HG03469 (cell line): ENCODE measurements around the gene PRICKLE1.
"Not testable (repeated sequence)": the region's sequence is repeated elsewhere in the genome, so short reads cannot be mapped to it uniquely, and the experiment has no call there.

ENCODE experiments used
- ATAC-seq: cut with Tn5 transposase; IDR thresholded peaks from one replicate; pipeline ENCODE4 v1.9.1; 2021; ENCODE audit warnings: mild to moderate bottlenecking, moderate library complexity, moderate number of reproducible peaks; ENCODE audit not compliant: unreplicated experiment

Gene PRICKLE1

DNA sequence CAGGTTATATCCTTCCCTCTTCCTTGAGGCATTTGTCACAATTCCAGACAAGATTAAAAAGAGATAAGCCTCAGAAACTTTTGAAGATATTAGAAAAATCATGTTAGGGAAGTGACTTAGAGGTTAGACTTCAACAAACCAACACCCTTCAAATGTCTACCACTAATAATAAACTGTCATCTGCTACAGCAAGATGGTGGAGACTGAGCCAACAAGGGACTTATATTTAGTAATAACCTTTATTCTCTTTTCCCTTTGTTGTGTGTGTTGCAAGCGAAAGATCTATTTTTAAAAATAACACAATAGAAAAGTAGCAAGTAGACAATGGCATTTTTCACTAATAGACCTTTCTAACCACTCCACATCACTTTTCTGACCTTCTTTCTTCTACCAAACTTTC lies 28.6 kb downstream of the PRICKLE1 start:
- ATAC-seq: no peak

DNA sequence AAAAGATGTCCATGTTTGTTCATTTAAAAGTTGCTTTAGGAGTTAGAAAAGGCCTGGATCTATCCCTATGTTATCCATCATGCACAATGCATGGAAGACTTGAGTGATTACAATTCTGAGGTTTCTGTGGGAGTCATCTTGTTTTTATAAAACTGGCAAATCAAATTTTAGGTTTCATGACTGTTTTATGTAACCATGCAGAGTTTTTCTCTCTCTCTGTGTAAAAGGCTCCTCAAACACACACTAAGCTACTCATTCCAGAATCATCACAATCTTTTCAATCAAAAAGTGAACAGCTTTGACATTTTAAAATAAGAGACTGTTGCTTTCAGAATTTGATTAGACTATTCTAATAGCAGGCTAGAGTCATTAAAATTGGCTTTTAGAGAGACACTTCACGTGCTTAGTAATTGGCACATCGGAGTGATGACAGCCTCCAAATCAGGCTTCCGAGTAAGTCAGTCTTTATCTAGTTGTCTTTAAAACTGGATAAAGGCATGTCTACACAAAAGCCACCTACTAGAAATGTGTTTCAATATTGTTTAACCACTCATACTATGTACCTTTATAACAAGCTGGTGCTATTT lies 31.9 kb downstream of the PRICKLE1 start:
- no peak for ATAC-seq

DNA sequence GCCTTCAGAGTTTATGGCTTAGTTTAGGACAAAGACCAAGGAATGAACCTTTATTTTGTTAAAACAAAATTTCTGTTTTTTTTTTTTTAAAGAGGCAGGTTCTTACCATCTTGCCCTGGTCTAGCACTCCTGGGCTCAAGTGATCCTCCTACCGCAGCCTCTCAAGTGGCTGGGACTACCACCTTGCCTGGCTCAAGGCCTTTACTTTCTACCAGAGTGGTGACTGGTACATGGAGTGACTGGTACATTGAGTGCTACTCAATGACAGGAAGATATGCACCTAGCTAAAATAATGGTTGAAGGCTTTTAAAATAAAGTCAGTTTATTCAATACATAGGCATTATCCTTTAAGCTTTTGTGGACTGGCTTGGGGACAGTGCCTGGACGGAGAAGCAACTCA lies 32.6 kb downstream of the PRICKLE1 start:
- ATAC-seq: no peak

GRCh38 chr12:42552822-42553221 lies 36.7 kb downstream of the PRICKLE1 start:
- ATAC-seq: no peak

DNA sequence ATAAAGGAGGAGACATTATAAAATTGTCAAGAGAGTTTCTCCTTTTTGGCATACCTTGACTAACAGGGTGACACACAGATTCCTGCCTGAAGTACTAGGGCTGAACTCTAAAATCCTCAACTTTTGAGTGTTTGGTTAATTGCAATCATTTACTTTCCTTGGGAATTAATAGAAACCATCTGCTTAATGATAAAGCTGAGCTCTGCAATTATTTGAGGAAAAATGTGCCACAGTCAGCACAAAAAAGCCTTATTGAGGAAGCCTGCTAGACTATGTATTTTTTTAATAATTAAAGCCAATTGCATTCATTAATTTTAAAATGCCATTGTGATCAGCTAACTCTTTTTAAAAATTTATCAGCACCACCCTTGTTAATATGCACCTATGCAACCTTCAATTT lies 38.7 kb downstream of the PRICKLE1 start:
- no peak for ATAC-seq

DNA sequence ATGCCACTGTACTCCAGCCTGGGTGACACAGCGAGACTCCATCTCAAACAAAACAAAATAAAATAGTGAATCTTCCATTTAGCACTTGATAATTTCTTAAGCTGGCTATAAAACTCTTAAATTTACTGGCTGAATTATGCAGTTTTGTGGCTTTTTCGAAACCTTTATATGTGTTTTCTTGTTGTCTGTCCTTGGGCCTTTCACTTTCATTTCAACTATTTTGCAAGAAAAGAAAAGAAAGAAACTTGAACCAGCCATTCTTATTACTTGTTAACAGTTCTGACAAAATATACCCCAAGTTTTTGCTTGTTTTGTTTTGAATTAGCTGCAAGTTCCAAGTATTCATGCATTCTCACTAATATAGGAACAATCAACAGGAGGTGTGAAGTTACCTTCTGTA lies 42.8 kb downstream of the PRICKLE1 start:
- no peak for ATAC-seq

DNA sequence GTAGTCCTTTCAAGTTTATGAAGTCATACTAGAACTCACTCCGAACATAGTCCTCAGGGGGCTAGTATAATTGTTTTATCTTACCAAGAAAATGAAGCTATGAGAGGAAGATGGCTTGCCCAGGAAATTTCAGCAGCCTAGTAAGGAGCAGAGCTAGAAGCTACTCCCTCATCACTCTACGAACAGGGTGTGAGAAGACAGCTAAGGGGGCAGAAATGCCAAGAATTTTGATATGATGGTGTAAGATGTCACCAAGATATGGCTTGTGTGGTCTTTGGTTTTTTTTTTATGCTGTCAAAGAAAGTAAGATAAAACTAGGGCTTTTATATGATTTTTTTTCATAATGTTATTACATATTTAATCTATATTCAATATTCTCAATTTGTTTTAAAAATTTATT lies 47.6 kb downstream of the PRICKLE1 start:
- no peak for ATAC-seq

- ATAC-seq: not testable (repeated sequence)
These were observed 48.2 kb downstream of the PRICKLE1 start for GRCh38 chr12:42541308-42541707.

- no peak for ATAC-seq
These were observed 49.9 kb downstream of the PRICKLE1 start for GRCh38 chr12:42539696-42540095.

DNA sequence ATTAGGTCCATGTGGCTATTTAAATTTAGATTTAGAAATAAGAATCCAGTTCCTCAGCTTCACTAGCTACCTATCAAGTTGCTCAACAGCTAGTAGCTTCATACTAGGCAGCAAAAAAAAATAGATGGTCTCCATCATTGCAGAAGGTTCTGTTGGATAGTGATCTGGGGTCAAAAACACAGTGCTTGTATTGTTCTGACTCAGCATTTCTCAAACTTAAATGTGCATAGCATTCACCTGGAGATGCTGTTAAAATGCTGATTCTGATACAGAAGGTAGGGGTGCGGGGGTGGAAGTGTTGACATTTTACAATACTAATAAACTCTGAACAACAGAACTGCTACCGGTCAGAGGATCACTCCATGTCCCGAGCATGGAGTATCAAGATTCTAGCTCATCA lies 51.3 kb downstream of the PRICKLE1 start:
- no peak for ATAC-seq

DNA sequence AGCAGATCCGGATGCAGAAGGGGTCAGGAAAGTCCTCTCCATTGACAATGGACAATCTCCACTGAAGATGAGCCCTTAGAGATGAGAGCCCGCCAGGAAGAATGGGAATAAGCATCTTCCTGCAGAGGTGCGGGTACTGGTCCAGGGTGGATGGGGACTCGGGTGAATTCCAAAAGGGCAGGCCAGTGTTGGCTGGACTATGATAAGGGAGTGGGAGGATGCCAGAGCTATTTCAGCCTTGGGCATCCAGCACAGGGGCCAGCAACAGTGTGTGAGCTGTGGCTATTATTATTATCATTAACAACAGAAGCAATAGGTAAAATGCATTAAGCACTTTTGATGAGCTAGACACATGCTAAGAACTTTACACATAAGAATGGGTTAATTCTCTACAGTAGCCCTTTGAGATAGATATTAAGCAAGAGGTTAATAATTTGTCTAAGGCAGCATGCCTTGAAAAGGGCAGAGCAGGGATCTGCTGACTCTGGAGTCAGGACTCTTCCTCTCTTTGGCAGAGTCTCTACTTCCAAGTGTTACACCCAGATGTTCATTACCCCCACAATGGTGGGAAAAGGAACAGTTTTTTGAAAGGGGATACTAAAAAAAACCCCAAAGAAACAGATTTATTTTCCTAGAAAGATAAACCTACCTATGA lies 55.2 kb downstream of the PRICKLE1 start:
- ATAC-seq: no peak

- ATAC-seq: no peak
These were observed 59.3 kb downstream of the PRICKLE1 start for GRCh38 chr12:42530284-42530683.

DNA sequence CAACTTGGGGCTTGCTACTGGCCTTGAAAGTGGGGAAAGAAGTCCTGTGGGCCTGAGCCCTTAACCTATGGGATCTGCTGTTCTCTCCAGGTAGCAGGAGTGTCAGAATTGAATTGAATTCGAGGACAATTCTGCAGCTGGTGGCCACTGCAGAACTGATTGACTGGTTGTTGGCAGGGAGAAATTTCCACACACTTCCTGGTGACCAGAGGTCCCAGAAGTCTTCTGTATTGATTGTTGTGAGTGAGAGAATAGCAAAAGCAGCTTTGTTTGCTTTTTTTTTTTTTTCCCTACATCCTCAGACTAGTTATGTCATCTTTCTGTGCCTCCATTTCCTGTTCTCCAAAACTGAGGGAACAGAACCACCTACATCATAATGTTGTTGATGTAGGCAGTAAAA lies 64.1 kb downstream of the PRICKLE1 start:
- ATAC-seq: no peak

- ATAC-seq: no peak
These were observed 64.8 kb downstream of the PRICKLE1 start for GRCh38 chr12:42524716-42525115.

GRCh38 chr12:42516573-42516972 lies 73.0 kb downstream of the PRICKLE1 start:
- no peak for ATAC-seq

DNA sequence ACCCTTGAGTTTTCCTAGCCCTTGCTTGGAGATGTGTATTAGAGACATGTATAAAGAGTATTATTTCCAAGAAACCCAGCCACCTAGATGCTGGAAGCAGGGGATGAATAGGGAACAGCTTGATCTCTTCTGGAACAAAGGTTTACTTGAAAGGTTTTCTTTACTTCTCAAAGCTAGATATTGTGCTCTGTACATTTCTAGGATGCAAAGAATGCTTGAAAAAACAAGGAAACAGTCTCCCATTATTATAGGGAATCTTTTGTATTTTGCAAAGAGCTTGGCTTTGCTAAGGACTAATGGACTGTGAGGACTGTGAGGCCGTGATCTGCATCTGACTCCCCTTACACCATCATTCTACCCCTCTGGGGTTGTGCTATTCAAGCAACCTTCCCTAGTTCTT lies 77.9 kb downstream of the PRICKLE1 start:
- ATAC-seq: no peak

DNA sequence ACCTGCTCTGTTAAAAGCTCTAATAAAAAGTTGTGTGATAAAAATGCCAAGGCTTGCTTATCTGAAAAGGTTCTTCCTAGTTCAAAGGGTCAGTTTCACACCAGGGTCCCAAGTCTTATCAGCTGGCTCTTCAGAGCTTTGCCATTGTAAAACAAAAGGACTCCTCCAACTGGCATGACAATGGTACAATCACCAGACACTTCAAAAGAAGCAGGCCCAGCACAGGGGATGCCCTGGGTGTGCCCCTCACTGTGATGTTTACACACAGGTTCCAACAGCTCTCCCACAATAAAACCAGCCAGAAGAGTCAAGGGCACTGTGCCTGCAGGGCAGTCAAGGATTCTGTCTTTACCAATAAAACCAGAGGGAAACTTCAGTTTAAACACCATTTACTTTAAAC lies 78.7 kb downstream of the PRICKLE1 start:
- no peak for ATAC-seq

DNA sequence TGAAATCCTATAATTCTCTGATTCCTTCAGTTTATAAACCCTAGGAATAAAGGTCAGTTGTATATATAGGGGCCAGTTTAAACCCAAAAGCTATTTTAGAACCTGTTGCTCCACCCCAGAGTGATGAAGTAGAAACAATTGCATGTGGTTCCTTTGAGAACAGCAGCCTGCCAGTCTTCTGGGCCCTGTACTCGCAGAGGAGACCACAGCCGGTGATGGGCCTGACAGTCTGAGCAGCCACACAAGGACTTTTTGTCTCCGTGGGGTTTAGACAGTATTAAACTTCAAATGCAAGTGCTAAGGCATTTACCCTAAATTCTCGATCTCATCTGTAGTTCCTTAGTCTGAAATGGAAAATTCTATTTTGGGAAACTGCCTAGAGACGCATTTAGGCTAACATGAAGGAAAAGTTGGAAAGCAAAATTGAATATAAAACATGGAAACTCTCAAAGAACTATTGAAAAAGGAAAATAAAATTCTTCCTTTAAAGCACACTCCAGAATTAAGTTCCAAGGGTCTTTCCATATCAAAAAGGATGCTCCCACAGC lies 80.6 kb downstream of the PRICKLE1 start:
- ATAC-seq: no peak

DNA sequence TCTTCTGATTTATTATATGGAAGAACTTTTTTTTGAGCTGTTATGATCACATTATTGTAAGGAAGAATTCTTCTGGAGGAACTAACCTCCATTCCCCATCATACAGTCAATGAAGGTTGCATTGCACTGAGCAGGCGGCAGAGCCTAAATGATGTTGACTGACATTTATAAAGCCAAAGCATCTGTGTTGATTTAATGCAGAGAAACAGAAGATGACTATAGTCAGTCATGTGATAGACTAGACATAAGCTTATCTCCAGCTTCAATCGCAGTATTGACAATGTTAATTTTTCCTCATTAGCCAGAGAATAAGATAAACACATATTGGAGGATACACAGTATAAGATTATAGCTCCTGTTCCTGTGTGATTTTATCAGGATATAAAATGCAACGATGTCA lies 82.0 kb downstream of the PRICKLE1 start:
- no peak for ATAC-seq

GRCh38 chr12:42507081-42507480 lies 82.5 kb downstream of the PRICKLE1 start:
- ATAC-seq: no peak

DNA sequence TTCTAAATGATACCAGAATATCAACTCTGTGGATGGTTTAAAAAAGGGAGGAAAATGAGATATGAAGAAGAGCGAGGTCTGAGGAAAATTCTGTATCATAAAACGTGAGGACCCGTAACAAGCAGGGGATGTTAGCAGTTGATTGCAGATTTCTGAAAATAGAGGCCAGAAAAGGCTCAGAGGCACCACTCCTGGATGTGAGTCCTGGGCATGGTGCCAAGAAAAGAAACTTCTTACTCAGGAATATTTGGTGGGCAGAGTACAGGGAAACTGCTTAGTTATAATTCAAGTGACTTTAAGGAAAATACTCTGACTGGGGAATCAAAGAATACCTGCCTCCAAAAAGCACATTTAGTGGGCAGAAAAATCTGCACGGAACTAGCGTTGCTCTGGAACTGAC lies 85.5 kb downstream of the PRICKLE1 start:
- ATAC-seq: no peak

DNA sequence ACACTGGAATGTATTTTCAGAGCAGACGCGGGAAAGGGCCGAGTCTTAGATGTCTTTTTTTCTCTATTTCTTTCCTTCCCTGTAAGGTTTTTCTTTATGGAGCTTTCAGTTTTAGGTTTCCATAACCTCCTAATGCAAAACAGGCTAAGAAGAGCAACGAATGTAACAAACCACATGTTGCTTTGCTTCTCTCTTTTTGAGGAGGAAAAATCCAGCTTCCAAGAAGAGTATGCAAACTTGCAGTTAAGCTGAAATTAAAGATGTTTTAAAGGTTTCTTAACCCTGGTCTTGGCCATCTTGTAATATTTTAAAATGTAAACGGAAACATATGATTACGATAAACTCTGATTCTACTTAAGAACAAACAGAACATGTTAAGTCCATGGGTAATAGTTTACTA lies 86.9 kb downstream of the PRICKLE1 start:
- no peak for ATAC-seq
